Fibroblast of mammary gland (primary cell): ENCODE results near the gene PACRG.

ENCODE experiments used
- DNase-seq: peaks from one replicate; pipeline ENCODE4 v3.0.0-alpha.2; 2010; ENCODE audit warnings: low read depth
- H3K4me3 ChIP-seq: 2 replicates; pipeline ENCODE4 v1.5.1; 2011; ENCODE audit warnings: low read depth, mild to moderate bottlenecking, low read length, moderate library complexity; ENCODE audit not compliant: control insufficient read depth
- TF ChIP-seq, protein P1 (sequence below): conservative IDR thresholded peaks from 2 replicates; pipeline ENCODE4 v1.5.1; 2011; ENCODE audit warnings: low read depth, low read length, inconsistent platforms; ENCODE audit not compliant: control insufficient read depth, insufficient read depth

The PACRG gene

GRCh38 chr6:162825597-162825996, 97.8 kb downstream of the PACRG start:
- DNase-seq = no peak
- H3K4me3 ChIP-seq = no peak overlapping the region
- TF ChIP-seq, protein P1, sequence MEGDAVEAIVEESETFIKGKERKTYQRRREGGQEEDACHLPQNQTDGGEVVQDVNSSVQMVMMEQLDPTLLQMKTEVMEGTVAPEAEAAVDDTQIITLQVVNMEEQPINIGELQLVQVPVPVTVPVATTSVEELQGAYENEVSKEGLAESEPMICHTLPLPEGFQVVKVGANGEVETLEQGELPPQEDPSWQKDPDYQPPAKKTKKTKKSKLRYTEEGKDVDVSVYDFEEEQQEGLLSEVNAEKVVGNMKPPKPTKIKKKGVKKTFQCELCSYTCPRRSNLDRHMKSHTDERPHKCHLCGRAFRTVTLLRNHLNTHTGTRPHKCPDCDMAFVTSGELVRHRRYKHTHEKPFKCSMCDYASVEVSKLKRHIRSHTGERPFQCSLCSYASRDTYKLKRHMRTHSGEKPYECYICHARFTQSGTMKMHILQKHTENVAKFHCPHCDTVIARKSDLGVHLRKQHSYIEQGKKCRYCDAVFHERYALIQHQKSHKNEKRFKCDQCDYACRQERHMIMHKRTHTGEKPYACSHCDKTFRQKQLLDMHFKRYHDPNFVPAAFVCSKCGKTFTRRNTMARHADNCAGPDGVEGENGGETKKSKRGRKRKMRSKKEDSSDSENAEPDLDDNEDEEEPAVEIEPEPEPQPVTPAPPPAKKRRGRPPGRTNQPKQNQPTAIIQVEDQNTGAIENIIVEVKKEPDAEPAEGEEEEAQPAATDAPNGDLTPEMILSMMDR = no peak

DNA sequence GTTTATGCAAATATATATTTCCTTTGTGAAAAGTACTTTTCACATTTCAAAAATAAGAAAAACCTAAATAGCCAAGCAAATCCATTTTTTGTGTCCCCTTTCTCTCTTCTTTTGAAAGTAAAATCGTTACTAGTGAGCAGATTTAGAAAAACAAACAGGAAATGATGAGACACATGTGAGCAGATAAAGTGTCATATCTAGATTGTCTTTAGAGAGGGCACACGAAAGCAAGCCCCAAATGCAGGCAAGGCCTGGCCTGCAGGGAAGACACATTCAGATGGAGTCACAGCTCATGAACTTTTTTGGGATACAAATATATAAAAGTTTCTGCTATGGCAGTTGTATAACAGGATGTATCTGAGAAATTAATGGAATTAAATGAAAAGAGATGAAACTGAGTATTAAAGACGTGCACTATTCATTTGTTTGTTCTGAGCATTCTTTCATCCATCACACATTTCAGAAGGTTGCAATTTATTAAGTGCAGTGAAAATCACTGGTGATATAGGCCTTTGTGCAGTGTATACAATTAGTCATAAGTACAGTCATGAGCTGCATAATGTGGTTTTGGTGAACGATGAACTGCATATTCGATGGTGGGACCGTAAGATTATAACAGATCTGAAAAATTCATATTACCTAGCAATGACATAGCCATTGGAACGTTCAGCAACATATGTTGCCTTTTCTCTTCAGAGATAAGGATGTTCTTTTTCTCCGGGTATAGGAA, 101.4 kb downstream of the PACRG start:
- DNase-seq = peak; percentile 47
- no peak overlapping the region for H3K4me3 ChIP-seq
- TF ChIP-seq, protein P1 = no peak

DNA sequence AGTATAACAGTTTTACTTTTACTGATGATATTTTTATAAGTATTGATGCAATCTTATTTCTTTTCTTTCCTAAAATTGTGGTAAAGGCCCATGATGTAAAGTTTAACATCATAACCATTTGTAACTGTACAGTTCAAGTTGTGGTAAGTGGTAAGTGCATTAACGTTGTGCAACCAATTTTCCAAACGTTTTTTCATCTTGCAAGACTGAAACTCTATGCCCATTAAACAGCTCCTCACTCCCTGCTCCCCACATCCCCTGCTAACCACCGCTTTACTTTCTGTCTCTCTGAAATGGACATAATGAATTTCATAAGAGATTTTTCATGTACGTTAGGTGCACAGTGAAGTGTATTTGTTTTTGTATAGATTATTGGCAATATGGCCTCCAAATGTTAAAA, 106.0 kb downstream of the PACRG start:
- no peak for DNase-seq
- TF ChIP-seq, protein P1 = no peak

DNA sequence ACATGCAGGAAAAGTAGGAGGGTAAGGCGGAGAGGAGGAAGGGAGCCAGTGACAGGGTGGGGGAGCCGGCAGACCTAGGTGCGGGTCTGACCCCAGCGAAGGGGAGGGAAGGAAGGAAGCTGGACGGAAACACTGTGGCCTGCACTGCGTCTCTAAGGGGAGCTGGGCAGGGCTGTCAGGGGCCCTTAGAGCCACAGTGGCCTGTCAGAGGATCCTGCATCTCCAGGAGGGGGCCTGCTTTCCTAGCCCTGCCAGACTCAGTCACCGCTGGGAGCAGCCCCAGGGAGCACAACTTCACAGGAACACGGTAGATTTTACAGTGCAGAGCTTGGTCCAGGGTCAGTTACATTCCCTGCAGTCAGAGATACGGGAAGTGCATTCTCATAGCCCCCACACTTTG, 118.2 kb downstream of the PACRG start:
- TF ChIP-seq, protein P1 = no peak
- DNase-seq = no peak
- H3K4me3 ChIP-seq = no peak overlapping the region

More for the DNA sequence above, 106.0 kb downstream of the PACRG start:
- H3K4me3 ChIP-seq = no peak overlapping the region

- TF ChIP-seq, protein P1 = no peak
- H3K4me3 ChIP-seq = no peak overlapping the region
- DNase-seq = no peak
Measured at GRCh38 chr6:162846723-162847122, 118.9 kb downstream of the PACRG start.

GRCh38 chr6:162849269-162849668, 121.5 kb downstream of the PACRG start:
- no peak for DNase-seq
- TF ChIP-seq, protein P1 = no peak
- no peak overlapping the region for H3K4me3 ChIP-seq
